Duodenal mucosa (tissue), 2 donors: Measurements from ENCODE around the gene XPC.

Experiments used
- H3K27ac ChIP-seq: one replicate; pipeline ENCODE4 v1.7.0; 2013; ENCODE audit warnings: low read depth, low read length
- H3K27me3 ChIP-seq, 2 donors: one replicate each; pipeline ENCODE4 v1.7.0; 2013; ENCODE audit warnings: low read length in 2 of 2, control low read depth in 1 of 2; ENCODE audit not compliant: insufficient read depth in 2 of 2, control insufficient read depth in 1 of 2
- H3K36me3 ChIP-seq, 2 donors: one replicate each; pipeline ENCODE4 v1.7.0; 2013; ENCODE audit warnings: low read length in 2 of 2, control low read depth in 1 of 2; ENCODE audit not compliant: insufficient read depth in 2 of 2, control insufficient read depth in 1 of 2
- H3K4me1 ChIP-seq, 2 donors: one replicate each; pipeline ENCODE4 v1.7.0; 2013; ENCODE audit warnings: low read length in 2 of 2, control low read depth in 1 of 2; ENCODE audit not compliant: insufficient read depth in 2 of 2, control insufficient read depth in 1 of 2
- H3K4me3 ChIP-seq, 2 donors: one replicate each; pipeline ENCODE4 v1.7.0; 2013; ENCODE audit warnings: low read length in 2 of 2, low read depth in 1 of 2
- H3K9ac ChIP-seq, 2 donors: one replicate each; pipeline ENCODE4 v1.7.0; 2013; ENCODE audit warnings: low read length in 2 of 2, low read depth in 1 of 2
- H3K9me3 ChIP-seq, 2 donors: one replicate each; pipeline ENCODE4 v1.7.0; 2013; ENCODE audit warnings: low read length in 2 of 2, control low read depth in 1 of 2; ENCODE audit not compliant: control insufficient read depth in 1 of 2

Gene XPC

DNA sequence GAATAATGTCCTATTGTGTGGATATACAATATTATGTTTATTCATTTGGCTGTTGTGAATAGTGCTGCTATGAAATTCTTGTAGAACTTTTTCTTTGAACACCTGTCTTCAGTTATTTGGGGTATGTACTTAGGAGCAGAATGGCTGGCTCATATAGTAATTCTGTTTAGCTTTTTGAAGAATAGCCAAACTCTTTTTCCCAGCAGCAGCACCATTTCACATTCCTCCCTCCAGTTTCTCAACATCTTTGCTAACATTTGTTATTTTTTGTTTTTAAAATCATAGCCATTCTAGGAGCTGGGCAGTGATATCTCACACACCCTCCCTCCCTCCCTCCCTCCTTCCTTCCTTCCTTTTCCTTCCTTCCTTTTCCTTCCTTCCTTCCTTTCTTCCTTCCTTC lies 40.0 kb upstream of the XPC start:
- Histone ChIP-seq H3K4me3 (no peak overlapping the region), H3K4me1 (peaks cover 10 to 25% of the 10 kb centered on the region in 2 donors), H3K36me3 (no peaks in the 10 kb centered on the region), H3K27me3 (no peaks in the 10 kb centered on the region), H3K9me3 (peaks cover 0 to 4% of the 10 kb centered on the region in 2 donors), H3K9ac (no peak overlapping the region), H3K27ac (no peak overlapping the region)

DNA sequence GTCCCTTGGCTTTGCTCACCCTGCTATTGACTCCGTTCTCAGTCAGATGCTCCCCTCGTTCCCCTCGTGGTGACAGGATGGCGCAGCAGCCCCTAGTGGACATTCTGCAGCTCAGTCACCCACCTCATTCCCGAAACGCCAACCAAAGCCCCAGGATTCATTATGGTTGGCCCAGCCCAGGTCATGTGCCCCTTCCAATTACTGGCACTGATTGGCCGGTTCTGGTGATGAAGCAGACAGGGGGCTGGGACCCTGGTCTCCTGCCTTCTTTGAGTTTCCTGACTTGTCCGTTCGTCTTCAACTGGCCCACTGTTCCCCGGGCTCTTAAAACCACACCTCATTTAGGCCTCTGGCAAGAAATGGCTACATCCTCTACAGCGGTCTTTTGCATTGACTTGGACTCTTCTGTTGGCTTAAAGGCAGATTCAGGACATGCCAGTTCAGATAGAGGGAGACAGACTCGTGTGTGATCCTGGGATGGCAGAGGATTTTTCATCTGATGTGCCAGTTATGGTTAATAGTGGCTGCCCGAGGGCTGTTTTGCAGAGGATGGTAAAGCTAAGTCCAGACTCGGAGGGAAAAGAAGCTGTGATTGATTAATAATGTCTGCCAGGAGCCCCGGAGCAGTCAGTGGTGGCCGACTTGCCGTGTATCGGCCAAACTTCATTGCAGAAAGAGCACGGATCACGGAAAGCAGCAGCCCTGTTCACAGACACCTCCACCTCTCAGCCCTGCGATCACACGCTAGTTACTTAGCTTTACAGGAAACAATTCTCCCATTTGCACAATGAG lies 38.1 kb upstream of the XPC start:
- peaks cover 0 to 4% of the 10 kb centered on the region in 2 donors for H3K9me3 ChIP-seq
- peaks cover 16 to 34% of the 10 kb centered on the region in 2 donors for H3K4me1 ChIP-seq
- peak overlapping the region; percentile 18 to 33 for H3K4me3 ChIP-seq
- no peaks in the 10 kb centered on the region for H3K36me3 ChIP-seq
- H3K27ac ChIP-seq: no peak overlapping the region
- H3K27me3 ChIP-seq: no peaks in the 10 kb centered on the region
- no peak overlapping the region for H3K9ac ChIP-seq

DNA sequence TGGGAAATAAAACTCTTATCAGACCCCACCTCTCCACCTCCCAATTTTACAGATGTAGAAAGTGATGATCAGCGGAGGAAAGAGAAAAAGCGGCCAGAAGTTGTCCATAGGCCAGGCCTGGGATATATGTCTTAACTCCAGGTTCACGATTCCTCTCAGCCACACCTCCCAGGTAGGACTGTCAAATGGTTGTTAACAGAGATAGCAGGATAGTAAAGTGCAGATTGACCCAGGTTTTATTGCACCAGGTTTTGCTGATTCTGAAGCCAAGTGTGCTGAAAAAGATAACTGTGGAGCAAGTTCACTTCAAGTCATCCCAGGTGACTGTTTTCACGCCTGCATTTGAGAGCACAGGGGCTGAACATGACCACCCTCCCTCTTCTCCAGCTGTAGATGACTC lies 36.4 kb upstream of the XPC start:
- peaks cover 31 to 49% of the 10 kb centered on the region in 2 donors for H3K4me1 ChIP-seq
- no peaks in the 10 kb centered on the region for H3K36me3 ChIP-seq
- H3K27me3 ChIP-seq: no peaks in the 10 kb centered on the region
- H3K27ac ChIP-seq: no peak overlapping the region
- no peak overlapping the region for H3K4me3 ChIP-seq
- no peak overlapping the region for H3K9ac ChIP-seq
- no peaks in the 10 kb centered on the region for H3K9me3 ChIP-seq

- Histone ChIP-seq H3K27ac (no peak overlapping the region), H3K4me1 (peaks cover 45 to 63% of the 10 kb centered on the region in 2 donors), H3K9me3 (no peaks in the 10 kb centered on the region), H3K4me3 (no peak overlapping the region), H3K9ac (no peak overlapping the region), H3K36me3 (no peaks in the 10 kb centered on the region), H3K27me3 (no peaks in the 10 kb centered on the region)
These were observed 34.8 kb upstream of the XPC start for GRCh38 chr3:14213066-14213774.

DNA sequence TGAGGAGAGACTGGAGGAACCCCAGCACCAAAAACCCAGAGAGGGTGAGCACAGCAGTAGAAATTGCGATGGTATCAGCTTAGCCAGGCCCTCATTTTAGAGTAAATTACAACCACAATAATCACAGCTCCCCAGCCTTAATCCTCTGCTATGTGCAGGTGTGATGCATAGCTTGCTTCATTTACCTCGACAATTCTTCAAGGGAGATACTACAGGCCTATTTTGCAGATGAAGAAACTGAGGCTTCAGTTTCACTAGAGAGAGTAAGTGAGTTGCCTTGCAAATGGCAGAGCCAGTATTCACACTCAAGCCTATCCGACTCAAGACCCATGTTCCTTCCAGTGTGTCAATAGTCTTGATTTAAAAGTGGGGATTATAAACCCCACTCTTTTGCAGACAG lies 33.6 kb upstream of the XPC start:
- H3K27me3 ChIP-seq: no peaks in the 10 kb centered on the region
- no peak overlapping the region for H3K27ac ChIP-seq
- H3K4me3 ChIP-seq: no peak overlapping the region
- H3K9me3 ChIP-seq: no peaks in the 10 kb centered on the region
- no peak overlapping the region for H3K9ac ChIP-seq
- no peaks in the 10 kb centered on the region for H3K36me3 ChIP-seq
- peaks cover 54 to 69% of the 10 kb centered on the region in 2 donors for H3K4me1 ChIP-seq

GRCh38 chr3:14211621-14212020 lies 33.2 kb upstream of the XPC start:
- Histone ChIP-seq H3K27me3 (no peaks in the 10 kb centered on the region), H3K4me3 (no peak overlapping the region), H3K9ac (no peak overlapping the region), H3K36me3 (no peaks in the 10 kb centered on the region), H3K27ac (no peak overlapping the region), H3K9me3 (no peaks in the 10 kb centered on the region), H3K4me1 (peaks cover 54 to 69% of the 10 kb centered on the region in 2 donors)

DNA sequence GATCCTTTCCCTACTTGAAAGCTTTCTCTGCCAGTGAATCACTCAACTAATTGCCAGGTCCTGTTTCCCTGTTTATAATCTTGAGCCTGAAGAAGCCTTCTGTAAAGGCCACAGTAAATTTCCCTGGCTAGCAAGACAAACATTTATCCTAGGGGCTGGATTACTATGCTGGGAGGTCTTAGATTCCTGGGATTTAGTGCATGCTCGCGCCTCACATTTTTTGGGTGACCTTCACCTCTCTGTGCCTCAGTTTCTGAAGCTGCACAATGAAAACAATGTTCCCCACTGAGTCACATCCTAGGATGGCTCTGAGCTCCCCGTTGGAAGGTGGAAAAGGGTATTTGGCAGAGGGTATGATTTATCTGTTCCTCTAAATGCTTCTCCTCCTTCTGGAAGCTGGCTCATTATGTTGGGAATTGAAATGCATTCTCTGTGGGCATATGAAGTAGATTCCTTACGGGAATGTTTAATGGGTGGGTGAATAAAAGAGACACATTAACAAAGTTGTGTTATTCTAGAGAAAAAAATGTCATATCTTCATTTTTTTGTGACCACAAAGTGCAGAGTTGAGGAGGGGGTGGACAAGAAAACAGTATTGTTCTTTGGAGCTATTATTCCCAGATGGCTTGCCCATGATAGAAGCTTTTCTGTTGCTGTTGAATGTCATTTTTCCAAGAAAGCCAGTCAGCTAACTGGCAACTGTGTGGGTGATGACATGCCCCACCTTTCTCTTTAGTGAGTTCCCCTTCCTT lies 32.6 kb upstream of the XPC start:
- H3K4me3 ChIP-seq: no peak overlapping the region
- H3K4me1 ChIP-seq: peaks cover 54 to 67% of the 10 kb centered on the region in 2 donors
- no peaks in the 10 kb centered on the region for H3K27me3 ChIP-seq
- no peak overlapping the region for H3K27ac ChIP-seq
- H3K9me3 ChIP-seq: no peaks in the 10 kb centered on the region
- no peak overlapping the region for H3K9ac ChIP-seq
- no peaks in the 10 kb centered on the region for H3K36me3 ChIP-seq

DNA sequence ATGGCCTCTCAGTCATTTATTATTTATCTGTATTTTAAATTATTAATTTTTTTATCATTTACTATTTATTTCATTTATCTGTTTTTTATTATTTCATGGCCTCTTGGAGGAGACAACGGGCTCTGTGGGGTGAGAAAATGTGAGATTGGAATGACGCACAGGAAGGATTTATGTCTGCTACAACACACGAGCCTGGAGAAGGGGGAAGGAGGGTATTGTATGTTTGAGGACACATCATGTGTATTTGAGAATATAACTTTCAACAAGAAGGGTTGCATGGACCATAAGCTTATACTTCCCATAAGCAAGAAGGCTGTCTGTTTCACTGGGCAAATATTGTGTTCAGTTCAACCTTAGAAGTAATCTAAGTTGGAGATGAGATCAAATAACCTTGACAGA lies 31.9 kb upstream of the XPC start:
- H3K4me1 ChIP-seq: peaks cover 49 to 61% of the 10 kb centered on the region in 2 donors
- H3K9ac ChIP-seq: peak overlapping the region in 1 of 2 donors; percentile 5
- H3K36me3 ChIP-seq: no peaks in the 10 kb centered on the region
- H3K27me3 ChIP-seq: no peaks in the 10 kb centered on the region
- no peak overlapping the region for H3K4me3 ChIP-seq
- no peak overlapping the region for H3K27ac ChIP-seq
- H3K9me3 ChIP-seq: no peaks in the 10 kb centered on the region

DNA sequence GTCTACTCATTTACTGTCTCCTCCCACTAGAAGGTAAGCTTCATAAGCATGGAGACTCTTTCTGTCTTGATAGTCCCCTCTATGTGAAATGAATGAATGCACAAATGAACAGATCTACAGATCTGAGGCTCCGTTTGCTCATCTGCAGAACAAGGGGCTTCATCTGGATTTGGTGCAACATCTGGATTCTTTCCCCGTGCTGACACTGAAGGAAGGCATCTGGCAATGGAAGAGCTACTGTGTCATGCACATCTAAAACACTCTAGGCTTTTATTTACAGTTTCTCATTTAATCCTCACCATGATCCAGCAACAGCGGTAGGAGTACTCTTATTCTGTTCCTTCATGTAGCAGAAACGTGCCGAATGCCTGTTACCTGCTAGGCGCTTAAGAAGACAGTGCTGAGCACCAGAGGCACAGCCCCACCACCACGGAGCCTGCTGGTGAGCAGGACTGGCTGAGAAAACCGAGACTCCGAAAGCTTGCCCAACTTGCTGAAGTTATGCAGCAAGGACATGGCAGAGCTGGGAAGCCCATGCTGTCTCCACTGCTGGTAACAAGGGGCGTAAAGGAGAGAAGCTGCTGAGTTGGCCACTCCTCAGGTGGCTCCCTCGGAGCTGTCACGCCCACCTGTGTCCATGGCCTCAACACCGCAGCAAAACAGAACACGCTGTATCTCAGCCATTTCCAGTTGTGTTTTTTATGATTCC lies 31.3 kb upstream of the XPC start:
- peak overlapping the region; percentile 47 for H3K27ac ChIP-seq
- H3K4me1 ChIP-seq: peaks cover 48 to 60% of the 10 kb centered on the region in 2 donors
- no peaks in the 10 kb centered on the region for H3K27me3 ChIP-seq
- H3K4me3 ChIP-seq: no peak overlapping the region
- peak overlapping the region in 1 of 2 donors; percentile 5 for H3K9ac ChIP-seq
- H3K36me3 ChIP-seq: no peaks in the 10 kb centered on the region
- H3K9me3 ChIP-seq: no peaks in the 10 kb centered on the region
